Endothelial cell (in vitro differentiated cells): ENCODE measurements around the gene UPF1. TPM values are rescaled to one million over a fixed set of nuclear protein-coding genes. Genes with fewer than 3 reads are reported as not detected.

ENCODE experiments used
- DNase-seq: peaks from one replicate; pipeline ENCODE4 v3.0.0; 2021; ENCODE audit warnings: low spot score
- H3K27ac Mint-ChIP-seq: one replicate; pipeline ENCODE4 v1.8.0; 2021; ENCODE audit warnings: mixed read lengths, inconsistent platforms; ENCODE audit not compliant: unreplicated experiment
- H3K27me3 Mint-ChIP-seq: one replicate; pipeline ENCODE4 v1.8.0; 2021; ENCODE audit warnings: mild to moderate bottlenecking, moderate library complexity, mixed read lengths, inconsistent platforms; ENCODE audit not compliant: unreplicated experiment
- H3K36me3 Mint-ChIP-seq: one replicate; pipeline ENCODE4 v1.8.0; 2021; ENCODE audit warnings: mild to moderate bottlenecking, low read depth, mixed read lengths, inconsistent platforms; ENCODE audit not compliant: unreplicated experiment
- H3K4me1 Mint-ChIP-seq: one replicate; pipeline ENCODE4 v1.8.0; 2021; ENCODE audit warnings: mild to moderate bottlenecking, mixed read lengths, inconsistent platforms; ENCODE audit not compliant: unreplicated experiment
- H3K4me3 Mint-ChIP-seq: one replicate; pipeline ENCODE4 v1.8.0; 2021; ENCODE audit warnings: mild to moderate bottlenecking, mixed read lengths, inconsistent platforms; ENCODE audit not compliant: unreplicated experiment
- H3K9me3 Mint-ChIP-seq: one replicate; pipeline ENCODE4 v1.8.0; 2021; ENCODE audit warnings: mixed read lengths, inconsistent platforms; ENCODE audit not compliant: unreplicated experiment
- total RNA-seq: library from RNA; stranded (reverse); fragmentation: NEBNext Ultra II Directional; extraction: Animal tissue kit (Norgen Biotek cat#: 25700); gene quantifications from one replicate; pipeline ENCODE4 v1.2.1, GENCODE V29; 2021; ENCODE audit not compliant: unreplicated experiment
- TF ChIP-seq, protein P1 (sequence below): fragments of 200-600 bp; sonication (generic); IDR thresholded peaks from one replicate; pipeline ENCODE4 v1.5.0; 2021; ENCODE audit warnings: antibody characterized with exemption; ENCODE audit not compliant: unreplicated experiment

UPF1 gene
- total RNA-seq, 1 donor from 2014 or later, result 69.8 TPM

DNA sequence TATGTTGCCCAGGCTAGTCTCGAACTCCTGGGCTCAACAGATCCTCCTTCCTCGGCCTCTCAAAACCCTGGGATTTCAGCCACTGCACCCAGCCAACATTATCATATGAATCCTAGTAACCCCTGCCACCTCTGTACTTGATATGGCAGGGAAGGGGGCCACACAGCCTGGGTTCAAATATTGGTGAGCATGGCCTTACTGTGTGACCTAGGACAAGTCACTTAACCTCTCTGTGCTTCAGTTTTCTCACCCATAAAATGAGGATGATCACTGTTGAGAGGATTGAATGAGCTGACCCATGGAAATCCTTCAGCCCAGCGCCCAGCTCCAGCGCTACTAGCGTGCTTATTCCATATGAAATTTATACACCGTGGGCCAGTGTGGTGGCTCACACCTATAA lies 37.1 kb upstream of the UPF1 start:
- Mint-ChIP-seq H3K9me3 (no peaks in the 10 kb centered on the region), H3K36me3 (no peaks in the 10 kb centered on the region), H3K4me1 (peaks cover 4% of the 10 kb centered on the region), H3K27ac (no peak overlapping the region), H3K27me3 (peaks cover 20% of the 10 kb centered on the region), H3K4me3 (no peak overlapping the region)
- TF ChIP-seq, protein P1, sequence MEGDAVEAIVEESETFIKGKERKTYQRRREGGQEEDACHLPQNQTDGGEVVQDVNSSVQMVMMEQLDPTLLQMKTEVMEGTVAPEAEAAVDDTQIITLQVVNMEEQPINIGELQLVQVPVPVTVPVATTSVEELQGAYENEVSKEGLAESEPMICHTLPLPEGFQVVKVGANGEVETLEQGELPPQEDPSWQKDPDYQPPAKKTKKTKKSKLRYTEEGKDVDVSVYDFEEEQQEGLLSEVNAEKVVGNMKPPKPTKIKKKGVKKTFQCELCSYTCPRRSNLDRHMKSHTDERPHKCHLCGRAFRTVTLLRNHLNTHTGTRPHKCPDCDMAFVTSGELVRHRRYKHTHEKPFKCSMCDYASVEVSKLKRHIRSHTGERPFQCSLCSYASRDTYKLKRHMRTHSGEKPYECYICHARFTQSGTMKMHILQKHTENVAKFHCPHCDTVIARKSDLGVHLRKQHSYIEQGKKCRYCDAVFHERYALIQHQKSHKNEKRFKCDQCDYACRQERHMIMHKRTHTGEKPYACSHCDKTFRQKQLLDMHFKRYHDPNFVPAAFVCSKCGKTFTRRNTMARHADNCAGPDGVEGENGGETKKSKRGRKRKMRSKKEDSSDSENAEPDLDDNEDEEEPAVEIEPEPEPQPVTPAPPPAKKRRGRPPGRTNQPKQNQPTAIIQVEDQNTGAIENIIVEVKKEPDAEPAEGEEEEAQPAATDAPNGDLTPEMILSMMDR, result no peak
- no peak for DNase-seq

DNA sequence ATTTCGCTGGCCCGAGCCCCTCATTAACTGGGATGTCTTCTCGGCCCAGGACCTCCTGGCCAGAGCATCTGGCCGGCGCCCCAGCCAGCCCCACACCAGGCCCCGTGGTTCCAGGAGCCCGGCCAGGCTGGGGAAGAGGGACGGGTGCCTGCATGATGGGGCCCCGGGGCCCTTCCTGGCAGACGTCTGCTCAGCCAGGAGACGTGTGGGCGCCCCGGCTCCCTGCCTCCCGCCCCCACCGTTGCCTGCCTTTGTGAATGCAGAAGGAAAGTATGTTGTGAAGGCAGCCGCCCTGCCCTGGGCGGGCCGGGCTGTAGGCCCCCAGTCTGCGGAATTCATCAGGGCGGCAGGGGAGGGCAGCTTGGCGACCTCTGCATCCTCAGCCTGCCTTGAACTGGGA lies 36.2 kb upstream of the UPF1 start:
- TF ChIP-seq, protein P1, result no peak
- no peak overlapping the region for H3K4me3 Mint-ChIP-seq
- H3K36me3 Mint-ChIP-seq, result no peaks in the 10 kb centered on the region
- no peaks in the 10 kb centered on the region for H3K4me1 Mint-ChIP-seq
- no peak for DNase-seq
- H3K9me3 Mint-ChIP-seq, result no peaks in the 10 kb centered on the region
- H3K27ac Mint-ChIP-seq, result no peak overlapping the region
- peaks cover 15% of the 10 kb centered on the region for H3K27me3 Mint-ChIP-seq

DNA sequence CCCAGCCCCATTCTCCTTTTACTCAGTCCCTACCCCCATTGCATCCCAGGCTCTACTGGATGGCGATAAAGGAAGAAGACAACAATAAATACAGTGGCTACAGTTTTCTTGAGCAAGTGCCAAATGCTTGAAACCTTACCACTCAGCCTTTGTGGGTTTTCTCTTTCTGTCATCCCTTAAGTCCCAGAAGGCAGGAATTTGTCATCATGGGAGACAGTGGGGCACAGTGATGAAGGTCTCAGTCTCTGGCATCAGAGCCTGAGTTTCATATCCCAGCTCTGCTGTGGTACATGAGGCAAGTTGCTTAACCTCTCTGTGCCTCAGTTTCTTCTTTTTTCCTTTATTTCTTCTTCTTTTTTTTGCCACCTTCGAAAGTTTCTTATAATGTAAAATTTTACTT lies 35.5 kb upstream of the UPF1 start:
- no peak overlapping the region for H3K27ac Mint-ChIP-seq
- H3K36me3 Mint-ChIP-seq, result no peaks in the 10 kb centered on the region
- no peaks in the 10 kb centered on the region for H3K4me1 Mint-ChIP-seq
- peaks cover 15% of the 10 kb centered on the region for H3K27me3 Mint-ChIP-seq
- DNase-seq, result no peak
- no peaks in the 10 kb centered on the region for H3K9me3 Mint-ChIP-seq
- TF ChIP-seq, protein P1, result no peak
- no peak overlapping the region for H3K4me3 Mint-ChIP-seq

DNA sequence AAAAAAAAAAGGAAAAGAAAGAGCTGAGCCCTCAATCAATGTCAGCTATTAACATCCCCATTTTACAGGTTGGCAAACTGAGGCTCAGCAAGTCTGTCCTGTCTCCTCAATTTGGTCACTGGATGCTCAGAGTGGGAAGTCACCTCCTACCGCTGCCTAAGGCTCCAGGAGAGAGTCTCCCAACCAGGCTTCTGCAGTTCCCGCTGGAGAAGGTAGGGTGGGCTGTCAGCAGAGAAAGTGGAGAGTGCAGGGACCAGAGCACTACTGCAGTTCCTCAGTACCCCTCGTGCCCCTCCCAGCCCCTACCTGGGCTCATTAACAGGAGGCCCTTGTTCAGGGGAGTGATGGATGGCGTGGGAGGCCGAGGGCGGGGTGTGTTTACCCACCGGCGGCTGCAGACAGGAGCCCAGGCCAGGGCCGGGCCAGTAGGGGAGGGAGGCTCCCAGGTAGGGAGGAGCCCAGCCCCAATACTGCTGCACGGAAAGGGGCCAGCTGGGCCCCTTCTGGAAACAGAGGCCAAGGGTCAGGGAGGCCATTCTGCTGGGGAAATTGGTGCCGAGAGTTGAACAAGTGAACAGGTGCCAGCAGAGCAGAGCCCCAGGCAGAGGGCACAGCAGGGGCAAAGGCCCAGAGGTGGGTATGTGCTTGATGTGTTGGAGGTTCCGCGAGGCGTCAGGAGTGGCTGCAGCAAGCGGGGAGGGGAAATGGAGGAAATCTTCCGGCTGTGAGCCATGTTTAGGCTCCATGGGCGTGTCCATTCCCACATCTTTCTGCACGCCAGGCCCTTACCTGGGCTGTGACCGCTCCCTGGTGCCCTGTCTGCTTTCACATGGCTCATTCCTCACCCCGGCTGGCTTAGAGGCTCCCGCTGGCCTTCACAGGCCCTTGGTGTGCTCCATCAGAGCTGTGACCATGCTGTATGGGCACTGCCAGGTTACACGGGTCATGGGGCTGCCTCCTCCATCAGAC lies 33.1 kb upstream of the UPF1 start:
- H3K9me3 Mint-ChIP-seq, result no peaks in the 10 kb centered on the region
- H3K4me3 Mint-ChIP-seq, result no peak overlapping the region
- H3K4me1 Mint-ChIP-seq, result no peaks in the 10 kb centered on the region
- H3K27me3 Mint-ChIP-seq, result peaks cover 8% of the 10 kb centered on the region
- TF ChIP-seq, protein P1, result no peak
- no peak overlapping the region for H3K27ac Mint-ChIP-seq
- no peak for DNase-seq
- no peaks in the 10 kb centered on the region for H3K36me3 Mint-ChIP-seq

DNA sequence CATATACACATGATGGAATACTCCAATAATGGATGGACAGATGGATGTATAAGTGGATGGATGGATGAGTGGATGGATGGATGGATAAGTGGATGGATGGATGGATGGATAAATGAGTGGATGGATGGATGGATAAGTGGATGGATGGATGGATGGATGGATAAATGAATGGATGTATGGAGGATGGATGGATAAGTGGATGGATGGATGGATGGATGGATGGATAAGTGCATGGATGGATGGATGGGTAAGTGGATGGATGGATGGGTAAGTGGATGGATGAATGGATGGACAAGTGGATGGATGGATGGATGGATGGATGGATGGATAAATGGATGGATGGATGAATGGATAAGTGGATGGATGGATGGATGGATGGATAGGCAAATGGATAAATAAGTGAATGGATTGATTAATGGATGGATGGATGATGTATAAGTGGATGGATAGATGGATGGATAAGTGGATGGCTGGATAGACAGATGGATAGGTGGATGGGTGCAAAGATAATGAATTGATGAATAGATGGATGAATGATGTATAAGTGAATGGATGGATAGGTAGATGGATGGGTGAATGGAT lies 32.3 kb upstream of the UPF1 start:
- Mint-ChIP-seq H3K4me1 (no peaks in the 10 kb centered on the region), H3K4me3 (no peak overlapping the region), H3K27ac (no peak overlapping the region), H3K9me3 (no peaks in the 10 kb centered on the region), H3K36me3 (no peaks in the 10 kb centered on the region), H3K27me3 (peaks cover 8% of the 10 kb centered on the region)
- DNase-seq, result no peak
- TF ChIP-seq, protein P1, result no peak
